OCI-LY1 (cell line): ENCODE measurements around the gene DTD2.

Experiments
- EZH2 ChIP-seq: fragments of 200-600 bp; sonication (generic), shearing (Covaris generic); IDR thresholded peaks from 2 replicates; pipeline ENCODE4 v1.8.0; 2017; ENCODE audit warnings: borderline replicate concordance, mixed run types, mild to moderate bottlenecking, antibody characterized with exemption, low read length, moderate library complexity, mixed read lengths
- TF ChIP-seq, protein P1 (sequence below): fragments of 200-600 bp; sonication (generic), shearing (Covaris generic); IDR thresholded peaks from 2 replicates; pipeline ENCODE4 v1.5.1; 2017; ENCODE audit warnings: mild to moderate bottlenecking, antibody characterized with exemption, low read length, moderate library complexity, mixed read lengths

DNA sequence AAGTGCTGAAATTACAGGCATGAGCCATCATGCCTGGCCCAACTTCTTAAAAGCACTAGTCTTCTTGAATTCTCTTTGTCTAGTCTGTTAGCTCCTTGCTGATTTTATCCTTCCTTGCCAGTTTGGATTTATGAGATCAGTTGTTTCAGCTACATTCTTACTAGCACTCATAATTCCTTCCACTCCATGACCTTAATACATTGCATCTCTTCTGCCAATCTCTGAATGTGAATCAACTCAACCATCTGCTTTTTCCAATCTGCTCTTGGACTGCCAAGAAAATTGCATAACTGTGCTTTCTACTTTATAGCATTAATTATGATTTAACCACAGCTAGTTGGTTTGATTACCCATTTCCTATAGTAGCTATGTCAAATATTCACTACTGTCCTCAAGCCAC lies 22.0 kb downstream of the DTD2 start:
- TF ChIP-seq, protein P1, sequence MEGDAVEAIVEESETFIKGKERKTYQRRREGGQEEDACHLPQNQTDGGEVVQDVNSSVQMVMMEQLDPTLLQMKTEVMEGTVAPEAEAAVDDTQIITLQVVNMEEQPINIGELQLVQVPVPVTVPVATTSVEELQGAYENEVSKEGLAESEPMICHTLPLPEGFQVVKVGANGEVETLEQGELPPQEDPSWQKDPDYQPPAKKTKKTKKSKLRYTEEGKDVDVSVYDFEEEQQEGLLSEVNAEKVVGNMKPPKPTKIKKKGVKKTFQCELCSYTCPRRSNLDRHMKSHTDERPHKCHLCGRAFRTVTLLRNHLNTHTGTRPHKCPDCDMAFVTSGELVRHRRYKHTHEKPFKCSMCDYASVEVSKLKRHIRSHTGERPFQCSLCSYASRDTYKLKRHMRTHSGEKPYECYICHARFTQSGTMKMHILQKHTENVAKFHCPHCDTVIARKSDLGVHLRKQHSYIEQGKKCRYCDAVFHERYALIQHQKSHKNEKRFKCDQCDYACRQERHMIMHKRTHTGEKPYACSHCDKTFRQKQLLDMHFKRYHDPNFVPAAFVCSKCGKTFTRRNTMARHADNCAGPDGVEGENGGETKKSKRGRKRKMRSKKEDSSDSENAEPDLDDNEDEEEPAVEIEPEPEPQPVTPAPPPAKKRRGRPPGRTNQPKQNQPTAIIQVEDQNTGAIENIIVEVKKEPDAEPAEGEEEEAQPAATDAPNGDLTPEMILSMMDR: no peak
- TF ChIP-seq EZH2: no peak
